Measurements from ENCODE around the gene SATB1. TPM values are rescaled to one million over a fixed set of nuclear protein-coding genes. Genes with fewer than 3 reads are reported as not detected.

Gene SATB1
- total and polyA plus RNA-seq, 2 of the 4 experiments (the other 2 are of a cell fraction), result 7.5 to 10.7 TPM

GRCh38 chr3:18307529-18307928 is 117.6 kb downstream of the SATB1 start:
- ATAC-seq (ENCODE audit: low read depth) (no peak), DNase-seq (no peak)
- no peak overlapping the region for H4K8ac ChIP-seq (ENCODE audit: low read depth in 2 of 2, low read length in 2 of 2)
- H3K23ac ChIP-seq (ENCODE audit: low read depth, low read length), result no peak overlapping the region
- WGBS, 2 experiments (ENCODE audit: extremely low coverage in 2 of 2, insufficient read length in 1 of 2), result no CpG with 5 or more reads among the region's 1 CpG
- no peak overlapping the region for H3K4me2 ChIP-seq (ENCODE audit: low read depth, low read length)
- no peaks in the 10 kb centered on the region for H3K79me1 ChIP-seq (ENCODE audit: low read depth in 1 of 2, low read length in 2 of 2)
- H3K9ac ChIP-seq (ENCODE audit: low read depth, low read length), result no peak overlapping the region
- no peak overlapping the region for H2BK5ac ChIP-seq (ENCODE audit: low read depth, low read length, poor library complexity, severe bottlenecking)
- intact Hi-C loops (cut with micrococcal nuclease) (no loop called here), dilution Hi-C loops (cut with HindIII; ENCODE audit: low sequenced_read_pairs, unreplicated experiment) (no loop called here), in situ Hi-C loops (cut with MboI; ENCODE audit: low sequenced_read_pairs) (no loop called here)
- TF ChIP-seq MXI1 (IDR thresholded peaks at IDR 0.05; ENCODE audit: borderline replicate concordance, low read depth, low read length) (no peak), SMC3 (IDR thresholded peaks at IDR 0.05; ENCODE audit: low read depth, low read length) (no peak), MAZ (IDR thresholded peaks at IDR 0.05; ENCODE audit: borderline replicate concordance, low read depth, low read length) (no peak), BHLHE40 (IDR thresholded peaks at IDR 0.05; ENCODE audit: low read depth, low read length) (no peak), USF2 (IDR thresholded peaks at IDR 0.05; ENCODE audit: low read depth, low read length) (no peak), MAFK (IDR thresholded peaks at IDR 0.05; ENCODE audit: low read depth, low read length) (no peak), ELK1 (IDR thresholded peaks at IDR 0.05; ENCODE audit: borderline replicate concordance, low read depth, low read length) (no peak), RFX5 (IDR thresholded peaks at IDR 0.05; ENCODE audit: low read depth, low read length) (no peak), NFE2L2 (IDR thresholded peaks at IDR 0.05; ENCODE audit: low read depth, low read length) (no peak)
- no peak overlapping the region for H4K5ac ChIP-seq (ENCODE audit: low read depth, low read length)
- BruUV-seq (replicated peaks), result no TSS peak
- no peaks in the 10 kb centered on the region for H3K27me3 ChIP-seq (ENCODE audit: control insufficient read depth, insufficient read depth, low read length)
- no peak overlapping the region for H2AFZ ChIP-seq (replicated peaks; ENCODE audit: low read length, poor library complexity)
- H3K18ac ChIP-seq (ENCODE audit: low read depth, low read length), result no peak overlapping the region
- H4K20me1 ChIP-seq (ENCODE audit: insufficient read depth, low read length), result no peaks in the 10 kb centered on the region
- no peaks in the 10 kb centered on the region for H3K36me3 ChIP-seq (ENCODE audit: control insufficient read depth, insufficient read depth, low read length)
- no peak overlapping the region for H3K14ac ChIP-seq (replicated peaks; ENCODE audit: low read depth, low read length)
- no peak overlapping the region for H4K91ac ChIP-seq (ENCODE audit: insufficient read depth, low read depth, low read length)
- ChIA-PET POLR2A (ENCODE audit: unreplicated experiment) (no interaction called here), CTCF (no interaction called here)
- no peaks in the 10 kb centered on the region for H3K9me1 ChIP-seq (ENCODE audit: insufficient read depth, low read length)
- H3K56ac ChIP-seq (ENCODE audit: extremely low read depth, insufficient read depth, low read length), result no peak overlapping the region
- H2BK15ac ChIP-seq (ENCODE audit: low read depth, low read length), result no peak overlapping the region
- H3K4ac ChIP-seq (ENCODE audit: low read depth, low read length), result no peak overlapping the region
- H2AK5ac ChIP-seq (ENCODE audit: low read depth, low read length), result no peak overlapping the region
- no peak overlapping the region for H2BK120ac ChIP-seq (ENCODE audit: low read depth, low read length)
- no peak overlapping the region for H3K27ac ChIP-seq (ENCODE audit: insufficient read depth, low read length)
- H2BK20ac ChIP-seq (ENCODE audit: low read depth, low read length), result no peak overlapping the region
- H3K4me3 ChIP-seq (ENCODE audit: insufficient read depth, low read depth, low read length), result no peak overlapping the region
- H3K9me3 ChIP-seq (ENCODE audit: control insufficient read depth, insufficient read depth, low read length), result no peaks in the 10 kb centered on the region
- no peak overlapping the region for H2AK9ac ChIP-seq (replicated peaks; ENCODE audit: low read depth, low read length, poor library complexity)
- no peaks in the 10 kb centered on the region for H3K4me1 ChIP-seq (ENCODE audit: control insufficient read depth, insufficient read depth, low read length)

All from IMR-90 (cell line).